SK-N-SH treated with all-trans-retinoic acid at 6 μM for 48 hours (cell line): Measurements from ENCODE around the gene SV2B.

Experiments used
- BACH2 ChIP-seq: fragments of 250-450 bp; sonication (Bioruptor Pico); IDR thresholded peaks from 2 replicates; pipeline ENCODE4 v1.9.0; 2021; ENCODE audit warnings: mild to moderate bottlenecking, borderline replicate concordance
- RARB ChIP-seq: fragments of 250-450 bp; sonication (Bioruptor Pico); IDR thresholded peaks from 2 replicates; pipeline ENCODE4 v1.8.0; 2021; ENCODE audit warnings: mild to moderate bottlenecking, moderate library complexity
- ZFP3 ChIP-seq: fragments of 250-450 bp; sonication (Bioruptor Pico); IDR thresholded peaks from 2 replicates; pipeline ENCODE4 v1.5.0; 2020; ENCODE audit warnings: mild to moderate bottlenecking, moderate library complexity
- TF ChIP-seq, protein P1 (sequence below): fragments of 250-450 bp; sonication (Bioruptor Pico); IDR thresholded peaks from 2 replicates; pipeline ENCODE4 v1.5.1; 2020; ENCODE audit warnings: low read depth, mild to moderate bottlenecking, moderate library complexity

GRCh38 chr15:91263632-91264531 lies 163.8 kb downstream of the SV2B start:
- TF ChIP-seq RARB (CRISPR knock-in tag) (no peak), ZFP3 (no peak), BACH2 (CRISPR knock-in tag) (no peak)
- TF ChIP-seq, protein P1, sequence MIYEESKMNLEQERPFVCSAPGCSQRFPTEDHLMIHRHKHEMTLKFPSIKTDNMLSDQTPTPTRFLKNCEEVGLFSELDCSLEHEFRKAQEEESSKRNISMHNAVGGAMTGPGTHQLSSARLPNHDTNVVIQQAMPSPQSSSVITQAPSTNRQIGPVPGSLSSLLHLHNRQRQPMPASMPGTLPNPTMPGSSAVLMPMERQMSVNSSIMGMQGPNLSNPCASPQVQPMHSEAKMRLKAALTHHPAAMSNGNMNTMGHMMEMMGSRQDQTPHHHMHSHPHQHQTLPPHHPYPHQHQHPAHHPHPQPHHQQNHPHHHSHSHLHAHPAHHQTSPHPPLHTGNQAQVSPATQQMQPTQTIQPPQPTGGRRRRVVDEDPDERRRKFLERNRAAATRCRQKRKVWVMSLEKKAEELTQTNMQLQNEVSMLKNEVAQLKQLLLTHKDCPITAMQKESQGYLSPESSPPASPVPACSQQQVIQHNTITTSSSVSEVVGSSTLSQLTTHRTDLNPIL (CRISPR knock-in tag), result no peak
